AG04450 (cell line): ENCODE data around the gene PRELID3B. TPM values are rescaled to one million over a fixed set of nuclear protein-coding genes. Genes with fewer than 3 reads are reported as not detected.

Experiments used
- CTCF ChIA-PET: fragments of 300-600, 350-600 bp; formaldehyde crosslinking; extraction: SDS; loops from one replicate; lab custom pipeline; 2022; ENCODE audit warnings: antibody characterized with exemption, inconsistent platforms; lab: Charles Lee
- POLR2A ChIA-PET: fragments of 350-600 bp; formaldehyde crosslinking; extraction: SDS; loops from one replicate; lab custom pipeline; 2021; ENCODE audit warnings: antibody characterized with exemption, inconsistent platforms; lab: Yijun Ruan, JAX
- DNase-seq: peaks from one replicate; pipeline ENCODE4 v3.0.0-alpha.2; 2011; ENCODE audit warnings: low read depth, low spot score
- H3K27ac ChIP-seq: one replicate; pipeline ENCODE4 v1.5.1; 2012; ENCODE audit warnings: low read depth, low read length, control low read depth
- H3K27me3 ChIP-seq: one replicate; pipeline ENCODE4 v1.6.0; 2012; ENCODE audit warnings: low read length; ENCODE audit not compliant: control insufficient read depth, insufficient read depth
- H3K4me3 ChIP-seq: 2 replicates; pipeline ENCODE4 v1.5.1; 2011; ENCODE audit warnings: mild to moderate bottlenecking, low read depth, low read length, control low read depth
- H3K9me3 ChIP-seq: 2 replicates; pipeline ENCODE4 v1.5.1; 2012; ENCODE audit warnings: low read length; ENCODE audit not compliant: control insufficient read depth, insufficient read depth
- polyA plus RNA-seq: library from polyadenylated mRNA; depleted of rRNA; stranded (reverse); fragments of >200 nt; gene quantifications from 2 replicates; pipeline ENCODE4 v1.2.3, GENCODE V29; 2011
- TF ChIP-seq, protein P1 (sequence below): IDR thresholded peaks from 2 replicates; pipeline ENCODE4 v1.5.1; 2011; ENCODE audit warnings: low read depth, low read length, control low read depth, inconsistent platforms

PRELID3B gene
- polyA plus RNA-seq, 1 experiment, result 58.2 TPM

DNA sequence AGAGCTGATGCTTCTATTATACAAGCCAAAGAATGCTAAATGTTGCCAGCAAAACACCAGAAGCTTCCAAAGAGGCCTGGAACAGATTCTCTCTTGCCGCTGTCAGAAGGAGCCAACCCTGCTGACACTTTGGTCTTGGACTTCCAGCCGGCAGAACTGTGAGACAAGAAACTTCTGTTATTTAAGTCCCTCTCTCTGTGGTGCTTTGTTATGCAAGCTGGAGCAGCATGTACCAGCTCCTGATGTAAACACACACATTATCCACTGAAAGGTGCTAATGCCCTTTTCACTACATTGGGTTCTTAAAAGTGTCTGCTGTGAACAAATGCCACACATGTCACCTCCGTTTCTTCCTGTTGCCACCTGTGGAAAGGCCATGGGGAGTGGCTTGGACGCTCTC, 25.9 kb upstream of the PRELID3B start:
- peaks cover 17% of the 10 kb centered on the region for H3K27me3 ChIP-seq
- CTCF ChIA-PET, result no interaction called here
- DNase-seq, result no peak
- H3K27ac ChIP-seq, result no peak overlapping the region
- POLR2A ChIA-PET, result no interaction called here
- no peaks in the 10 kb centered on the region for H3K9me3 ChIP-seq
- H3K4me3 ChIP-seq, result no peak overlapping the region
- TF ChIP-seq, protein P1, sequence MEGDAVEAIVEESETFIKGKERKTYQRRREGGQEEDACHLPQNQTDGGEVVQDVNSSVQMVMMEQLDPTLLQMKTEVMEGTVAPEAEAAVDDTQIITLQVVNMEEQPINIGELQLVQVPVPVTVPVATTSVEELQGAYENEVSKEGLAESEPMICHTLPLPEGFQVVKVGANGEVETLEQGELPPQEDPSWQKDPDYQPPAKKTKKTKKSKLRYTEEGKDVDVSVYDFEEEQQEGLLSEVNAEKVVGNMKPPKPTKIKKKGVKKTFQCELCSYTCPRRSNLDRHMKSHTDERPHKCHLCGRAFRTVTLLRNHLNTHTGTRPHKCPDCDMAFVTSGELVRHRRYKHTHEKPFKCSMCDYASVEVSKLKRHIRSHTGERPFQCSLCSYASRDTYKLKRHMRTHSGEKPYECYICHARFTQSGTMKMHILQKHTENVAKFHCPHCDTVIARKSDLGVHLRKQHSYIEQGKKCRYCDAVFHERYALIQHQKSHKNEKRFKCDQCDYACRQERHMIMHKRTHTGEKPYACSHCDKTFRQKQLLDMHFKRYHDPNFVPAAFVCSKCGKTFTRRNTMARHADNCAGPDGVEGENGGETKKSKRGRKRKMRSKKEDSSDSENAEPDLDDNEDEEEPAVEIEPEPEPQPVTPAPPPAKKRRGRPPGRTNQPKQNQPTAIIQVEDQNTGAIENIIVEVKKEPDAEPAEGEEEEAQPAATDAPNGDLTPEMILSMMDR, result no peak

DNA sequence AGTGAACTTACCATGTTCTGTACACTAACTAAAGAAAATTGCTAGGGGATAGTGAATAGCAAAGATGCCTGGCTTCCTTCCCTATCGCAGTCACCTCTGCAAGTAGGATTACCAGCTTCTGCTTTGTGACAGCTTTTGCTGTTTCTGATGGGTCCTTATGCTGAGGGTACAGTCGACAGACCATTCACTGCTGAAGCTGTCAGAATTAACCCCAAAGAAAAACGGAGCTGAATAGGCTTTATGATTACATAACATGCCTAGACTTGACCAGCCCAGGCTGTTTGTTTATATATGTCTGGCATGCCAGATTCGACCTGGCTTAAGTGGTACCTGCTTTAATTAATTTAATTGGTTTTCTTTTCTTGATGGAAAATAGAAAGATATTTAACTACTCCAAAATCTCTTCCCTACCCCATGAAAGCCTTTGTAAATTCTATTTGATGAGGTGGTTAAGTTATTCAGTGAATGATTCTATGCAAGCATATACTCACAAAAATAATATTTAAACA, 21.7 kb upstream of the PRELID3B start:
- DNase-seq, result no peak
- CTCF ChIA-PET, result interaction anchor here (1.0 to 1.9 kb wide), 5 partner anchors 10 to 429 kb away, joined by 3 to 6 read pairs (median 4); no protein-coding TSS in a partner anchor
- TF ChIP-seq, protein P1, result no peak
- H3K27me3 ChIP-seq, result peaks cover 9% of the 10 kb centered on the region
- no peak overlapping the region for H3K27ac ChIP-seq
- H3K9me3 ChIP-seq, result no peaks in the 10 kb centered on the region
- H3K4me3 ChIP-seq, result peak overlapping the region; percentile 18
- POLR2A ChIA-PET, result no interaction called here

DNA sequence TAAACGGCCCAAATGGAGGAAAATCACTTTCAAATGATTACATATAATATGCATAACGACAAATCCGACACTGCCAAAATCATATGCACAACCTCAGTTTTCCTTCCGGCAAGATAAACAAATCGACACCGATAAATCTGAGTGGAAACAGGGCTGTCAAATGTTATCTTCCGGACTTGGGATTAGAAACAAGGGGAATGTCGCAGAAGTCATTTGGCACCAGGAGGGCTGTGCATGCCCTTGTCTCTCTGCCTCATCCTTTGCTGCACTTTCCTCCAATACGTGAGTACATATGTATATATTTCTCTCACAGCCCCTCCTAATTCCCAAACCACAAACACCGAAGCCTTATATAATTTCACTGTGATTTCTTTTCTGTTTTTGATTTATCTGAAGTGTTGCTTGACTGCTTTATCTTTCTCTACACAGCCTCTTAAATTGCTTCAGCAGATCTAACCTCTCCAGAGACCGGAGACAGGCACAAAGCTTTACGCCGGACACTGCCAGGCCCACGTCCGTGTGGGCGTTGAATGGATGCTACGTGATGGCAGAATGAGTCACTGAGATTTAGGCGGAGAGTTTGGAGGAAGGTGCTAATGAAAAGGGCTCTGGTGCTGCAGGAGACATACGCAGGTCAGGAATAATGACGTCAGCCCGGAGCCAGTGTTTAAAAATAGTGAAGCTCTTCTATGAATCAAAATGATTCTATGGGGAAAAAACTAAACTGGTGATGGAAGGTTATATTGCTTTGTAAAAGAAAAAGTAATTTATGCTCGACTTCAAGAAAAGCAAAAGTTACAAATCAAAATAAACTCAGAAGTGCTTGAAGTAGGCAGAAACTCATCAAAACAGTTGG, 21.0 kb upstream of the PRELID3B start:
- Histone ChIP-seq H3K9me3 (no peaks in the 10 kb centered on the region), H3K4me3 (peak overlapping the region; percentile 41), H3K27me3 (peaks cover 9% of the 10 kb centered on the region), H3K27ac (no peak overlapping the region)
- DNase-seq, result peak; percentile 38
- POLR2A ChIA-PET, result no interaction called here
- TF ChIP-seq, protein P1, result no peak
- CTCF ChIA-PET, result interaction anchor here (1.0 to 1.9 kb wide), 5 partner anchors 9 to 430 kb away, joined by 3 to 6 read pairs (median 4); no protein-coding TSS in a partner anchor

DNA sequence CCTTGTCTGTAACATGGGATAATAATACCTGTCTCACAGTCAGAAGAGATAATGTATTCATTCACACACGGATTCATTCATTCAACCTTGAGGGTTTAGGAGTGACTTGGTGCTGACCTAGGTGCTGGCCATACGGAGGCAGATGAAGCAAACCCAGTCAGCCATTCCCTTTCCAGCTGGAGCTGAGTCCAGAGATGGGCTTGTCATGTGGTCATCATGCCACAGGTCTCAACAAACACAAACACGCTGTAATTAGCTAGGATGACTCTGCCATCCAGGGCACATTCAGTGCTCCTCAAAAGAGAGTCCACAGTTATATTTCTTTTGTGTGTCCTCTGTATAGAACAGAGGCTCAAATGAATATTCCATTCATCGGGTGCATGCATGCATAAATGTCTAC, 19.5 kb upstream of the PRELID3B start:
- Histone ChIP-seq H3K27me3 (peaks cover 2% of the 10 kb centered on the region), H3K4me3 (no peak overlapping the region), H3K9me3 (no peaks in the 10 kb centered on the region), H3K27ac (no peak overlapping the region)
- CTCF ChIA-PET, result no interaction called here
- TF ChIP-seq, protein P1, result no peak
- POLR2A ChIA-PET, result no interaction called here
- DNase-seq, result no peak

DNA sequence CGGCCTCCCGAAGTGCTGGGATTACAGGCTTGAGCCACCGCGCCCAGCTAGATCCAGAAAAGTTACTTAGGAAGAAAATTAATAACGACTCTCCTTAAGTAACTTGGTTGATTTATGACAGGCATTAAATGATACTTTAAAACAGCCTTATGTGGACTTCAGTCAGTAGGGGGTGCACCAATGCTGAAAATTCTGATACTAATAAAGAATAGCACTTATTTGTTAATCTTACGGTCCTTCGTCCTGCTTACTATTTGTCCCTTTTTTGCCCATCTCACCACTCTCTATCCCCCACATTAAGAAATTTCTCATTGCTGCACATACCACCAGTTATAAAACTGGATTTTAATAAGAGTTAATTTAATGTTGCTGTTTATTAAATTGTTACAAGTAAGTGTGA, 12.7 kb upstream of the PRELID3B start:
- H3K27me3 ChIP-seq, result peaks cover 14% of the 10 kb centered on the region
- TF ChIP-seq, protein P1, result peak; percentile 46; the same call in 1 of the 2 replicates
- no peaks in the 10 kb centered on the region for H3K9me3 ChIP-seq
- no peak overlapping the region for H3K27ac ChIP-seq
- DNase-seq, result no peak
- H3K4me3 ChIP-seq, result no peak overlapping the region
- ChIA-PET POLR2A (no interaction called here), CTCF (interaction anchor here (0.6 to 2.2 kb wide), 7 partner anchors 9 to 556 kb away, joined by 3 to 11 read pairs (median 5); no protein-coding TSS in a partner anchor)
